NCI-H128 (cell line): Measurements from ENCODE around the gene TRANK1.
"Not testable (repeated sequence)": the region's sequence is repeated elsewhere in the genome, so short reads cannot be mapped to it uniquely, and the experiment has no call there.

Experiments
- DNase-seq: peaks from one replicate; lab custom pipeline; 2025; ENCODE audit not compliant: unreplicated experiment; lab: John Stamatoyannopoulos, UW

Gene TRANK1

GRCh38 chr3:36923523-36923943, 21.3 kb downstream of the TRANK1 start:
- DNase-seq: no peak

DNA sequence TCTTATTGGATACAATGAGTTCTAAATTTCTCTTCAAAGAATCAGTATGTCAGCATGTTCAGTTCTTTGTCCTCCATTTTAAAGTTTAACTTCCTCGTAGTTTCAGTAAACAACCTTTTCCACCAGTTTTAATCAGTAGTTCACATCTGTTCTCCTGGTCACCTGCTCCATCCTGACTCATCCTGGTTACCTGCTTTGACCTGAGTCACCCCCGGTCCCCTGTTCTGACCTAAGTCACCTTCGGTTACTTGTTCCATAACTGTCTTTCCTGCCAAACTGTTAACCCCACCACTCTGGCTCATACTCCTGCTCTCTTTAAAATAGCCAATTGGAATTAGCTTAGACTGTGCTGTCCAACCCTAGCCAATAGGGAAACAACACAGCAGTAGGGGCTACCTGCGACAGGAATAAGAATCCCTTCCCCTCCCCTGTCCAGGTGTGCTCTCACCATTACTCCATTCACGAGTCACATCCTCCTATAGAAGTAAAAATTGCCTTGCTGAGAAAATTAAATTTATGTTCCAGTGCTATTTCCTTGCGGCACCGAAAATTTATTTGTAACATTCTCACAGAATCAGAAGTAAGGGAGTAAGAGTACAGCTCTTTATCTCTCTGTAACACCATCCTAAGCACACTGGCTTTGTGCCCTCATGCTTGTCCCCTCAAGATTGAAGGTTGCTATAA, 23.8 kb downstream of the TRANK1 start:
- DNase-seq: no peak

GRCh38 chr3:36919439-36920160, 25.3 kb downstream of the TRANK1 start:
- DNase-seq: no peak

DNA sequence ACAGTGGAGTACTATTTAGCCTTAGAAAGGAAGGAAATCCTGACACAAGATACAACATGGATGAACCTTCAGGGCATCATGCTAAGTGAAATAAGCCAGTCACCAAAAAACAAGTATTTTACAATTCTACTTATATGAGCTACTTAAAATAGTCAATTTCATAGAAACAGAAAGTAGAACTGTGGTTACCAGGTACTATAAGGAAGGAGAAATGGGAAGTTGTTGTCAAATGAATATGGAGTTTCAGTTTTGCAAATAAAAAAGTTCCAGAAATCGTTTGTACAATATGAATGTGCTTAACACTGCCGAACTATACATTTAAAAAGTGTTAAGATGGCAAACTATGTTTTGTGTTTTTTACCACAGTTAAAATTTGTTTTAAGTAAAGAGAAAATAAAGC, 26.8 kb downstream of the TRANK1 start:
- DNase-seq: no peak

- DNase-seq: no peak
Observed at GRCh38 chr3:36911990-36912804, 32.7 kb downstream of the TRANK1 start.

- DNase-seq: no peak
Observed at GRCh38 chr3:36909666-36910065, 35.2 kb downstream of the TRANK1 start.

GRCh38 chr3:36909181-36909580, 35.7 kb downstream of the TRANK1 start:
- no peak for DNase-seq

GRCh38 chr3:36908647-36909180, 36.1 kb downstream of the TRANK1 start:
- DNase-seq: no peak

GRCh38 chr3:36907911-36908646, 36.8 kb downstream of the TRANK1 start:
- no peak for DNase-seq

DNA sequence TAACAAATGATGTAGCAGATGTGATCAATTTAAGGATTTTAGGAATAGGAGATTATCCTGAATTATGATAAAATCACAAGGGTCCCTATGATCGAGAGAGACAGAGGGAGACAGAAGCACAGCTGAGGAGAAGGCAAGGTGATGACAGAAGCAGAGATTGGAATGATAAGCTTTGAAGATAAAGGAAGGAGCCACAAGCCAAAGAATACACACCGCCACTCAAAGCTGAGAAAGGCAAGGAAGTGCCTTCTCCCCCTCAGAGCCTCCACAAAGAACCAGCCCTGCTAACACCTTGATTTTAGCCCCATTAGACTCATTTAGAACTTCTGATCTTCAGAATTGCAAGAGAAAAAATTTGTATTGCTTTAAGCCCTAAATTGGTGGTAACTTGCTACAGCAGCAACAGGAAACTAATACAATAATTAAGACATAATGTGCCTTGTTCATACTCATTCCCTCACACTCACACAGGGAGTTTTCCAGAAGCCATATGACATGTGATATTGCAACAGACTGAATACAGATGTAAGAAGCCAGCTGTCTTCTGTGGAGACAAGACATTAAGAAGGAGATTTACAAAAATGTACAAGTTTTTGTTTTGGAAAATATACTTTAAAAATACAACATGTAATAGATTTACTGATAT, 38.2 kb downstream of the TRANK1 start:
- DNase-seq: no peak

GRCh38 chr3:36905545-36905944, 39.3 kb downstream of the TRANK1 start:
- DNase-seq: no peak

- DNase-seq: no peak
Observed at GRCh38 chr3:36904641-36905040, 40.2 kb downstream of the TRANK1 start.

DNA sequence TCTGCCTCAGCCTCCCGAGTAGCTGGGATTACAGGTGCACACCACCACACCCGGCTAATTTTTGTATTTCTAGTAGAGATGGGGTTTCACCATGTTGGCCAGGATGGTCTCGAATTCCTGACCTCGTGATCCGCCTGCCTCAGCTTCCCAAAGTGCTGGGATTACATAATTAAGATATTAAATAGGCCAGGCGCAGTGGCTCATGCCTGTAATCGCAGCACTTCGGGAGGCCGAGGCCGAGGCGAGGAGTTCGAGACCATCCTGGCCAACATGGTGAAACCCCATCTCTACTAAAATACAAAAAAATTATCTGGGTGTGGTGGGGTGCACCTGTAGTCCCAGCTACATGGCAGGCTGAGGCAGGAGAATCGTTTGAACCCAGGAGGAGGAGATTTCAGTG, 40.8 kb downstream of the TRANK1 start:
- DNase-seq: not testable (repeated sequence)

GRCh38 chr3:36903119-36903882, 41.6 kb downstream of the TRANK1 start:
- no peak for DNase-seq

- no peak for DNase-seq
Observed at GRCh38 chr3:36901588-36901987, 43.3 kb downstream of the TRANK1 start.

GRCh38 chr3:36900474-36901443, 44.1 kb downstream of the TRANK1 start:
- no peak for DNase-seq

GRCh38 chr3:36895496-36896409, 49.1 kb downstream of the TRANK1 start:
- DNase-seq: no peak
